Epithelial cell of esophagus (primary cell): ENCODE data around the gene ROBO1.

Experiments used
- DNase-seq: peaks from one replicate; pipeline ENCODE4 v3.0.0; 2010; ENCODE audit warnings: low read depth
- H3K4me3 ChIP-seq: 2 replicates; pipeline ENCODE4 v1.5.1; 2011; ENCODE audit warnings: mild to moderate bottlenecking, low read length, control low read depth
- CTCF ChIP-seq: IDR thresholded peaks from 2 replicates; pipeline ENCODE4 v1.5.1; 2011; ENCODE audit warnings: low read depth, mild to moderate bottlenecking, low read length, control low read depth, inconsistent platforms; ENCODE audit not compliant: insufficient read depth; ENCODE audit errors: missing control alignments

Gene ROBO1

GRCh38 chr3:78941587-78941986 is 826.2 kb downstream of the ROBO1 start:
- DNase-seq: peak; percentile 92
- no peak overlapping the region for H3K4me3 ChIP-seq
- no peak for TF ChIP-seq CTCF

DNA sequence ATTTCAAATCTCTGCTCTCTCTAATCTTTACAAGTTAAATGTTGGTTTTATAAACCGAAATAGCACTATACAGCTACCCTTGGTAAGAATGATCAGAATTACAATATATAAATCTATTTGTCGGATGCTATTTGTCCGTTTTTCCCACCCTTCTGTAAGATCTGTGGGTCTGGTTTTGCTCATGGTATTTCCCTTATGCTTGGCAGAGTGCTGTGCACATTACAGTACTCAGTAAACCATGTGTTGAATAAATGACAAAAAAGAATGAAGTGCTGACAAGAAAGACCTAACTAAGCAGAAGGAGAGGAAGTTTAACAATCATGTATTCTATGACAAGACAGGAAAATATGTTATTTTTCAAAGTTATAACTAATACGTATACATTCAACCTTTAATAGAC is 827.2 kb downstream of the ROBO1 start:
- no peak for TF ChIP-seq CTCF
- no peak for DNase-seq
- no peak overlapping the region for H3K4me3 ChIP-seq

- DNase-seq: no peak
- no peak for TF ChIP-seq CTCF
- H3K4me3 ChIP-seq: no peak overlapping the region
These were observed 827.7 kb downstream of the ROBO1 start for GRCh38 chr3:78940128-78940527.

DNA sequence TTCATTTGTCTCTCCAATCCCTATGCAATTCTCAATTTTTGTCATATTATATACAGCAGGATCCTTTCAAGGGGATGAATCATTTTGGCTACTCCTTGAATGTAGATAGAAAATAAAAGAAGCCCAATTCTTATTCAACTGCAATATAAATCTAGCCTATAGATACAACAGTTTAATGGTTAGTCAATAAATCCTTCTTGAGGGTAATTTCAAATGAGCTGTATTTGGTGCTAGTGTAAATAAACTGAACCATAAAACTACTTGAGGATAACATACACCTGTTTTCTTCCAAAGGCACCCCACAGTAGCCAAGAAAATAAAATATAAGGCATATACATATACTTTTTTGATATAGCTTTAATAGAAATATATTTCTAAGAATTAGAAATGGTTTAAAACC is 830.3 kb downstream of the ROBO1 start:
- no peak for TF ChIP-seq CTCF
- DNase-seq: no peak
- H3K4me3 ChIP-seq: no peak overlapping the region

- no peak for DNase-seq
- no peak for TF ChIP-seq CTCF
- no peak overlapping the region for H3K4me3 ChIP-seq
These were observed 840.0 kb downstream of the ROBO1 start for GRCh38 chr3:78927759-78928158.

GRCh38 chr3:78926523-78926922 is 841.3 kb downstream of the ROBO1 start:
- H3K4me3 ChIP-seq: no peak overlapping the region
- TF ChIP-seq CTCF: no peak
- peak; percentile 39 for DNase-seq

DNA sequence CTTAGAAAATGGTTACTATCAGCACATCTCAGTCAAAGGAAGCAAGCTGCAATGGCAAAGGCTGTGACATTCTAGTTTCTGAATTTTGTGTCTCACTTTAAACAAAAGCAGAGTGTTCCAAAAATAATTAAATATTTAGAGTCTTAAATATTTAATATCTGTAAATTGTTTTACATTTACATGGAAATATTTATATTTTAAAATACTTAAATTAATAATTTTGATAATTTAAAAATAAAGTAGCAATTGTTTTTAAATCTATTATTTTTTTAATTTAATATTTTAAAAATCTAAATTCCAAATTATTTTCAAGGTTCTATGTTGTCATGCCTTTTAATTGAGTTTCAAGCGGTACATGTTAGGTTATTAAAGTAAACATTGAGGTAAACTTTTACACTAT is 843.1 kb downstream of the ROBO1 start:
- H3K4me3 ChIP-seq: no peak overlapping the region
- DNase-seq: no peak
- TF ChIP-seq CTCF: no peak
